ENCODE results near the gene ZNF831. TPM values are rescaled to one million over a fixed set of nuclear protein-coding genes. Genes with fewer than 3 reads are reported as not detected.

ZNF831 gene
- total RNA-seq, 1 experiment from 2014 or later, result not detected

DNA sequence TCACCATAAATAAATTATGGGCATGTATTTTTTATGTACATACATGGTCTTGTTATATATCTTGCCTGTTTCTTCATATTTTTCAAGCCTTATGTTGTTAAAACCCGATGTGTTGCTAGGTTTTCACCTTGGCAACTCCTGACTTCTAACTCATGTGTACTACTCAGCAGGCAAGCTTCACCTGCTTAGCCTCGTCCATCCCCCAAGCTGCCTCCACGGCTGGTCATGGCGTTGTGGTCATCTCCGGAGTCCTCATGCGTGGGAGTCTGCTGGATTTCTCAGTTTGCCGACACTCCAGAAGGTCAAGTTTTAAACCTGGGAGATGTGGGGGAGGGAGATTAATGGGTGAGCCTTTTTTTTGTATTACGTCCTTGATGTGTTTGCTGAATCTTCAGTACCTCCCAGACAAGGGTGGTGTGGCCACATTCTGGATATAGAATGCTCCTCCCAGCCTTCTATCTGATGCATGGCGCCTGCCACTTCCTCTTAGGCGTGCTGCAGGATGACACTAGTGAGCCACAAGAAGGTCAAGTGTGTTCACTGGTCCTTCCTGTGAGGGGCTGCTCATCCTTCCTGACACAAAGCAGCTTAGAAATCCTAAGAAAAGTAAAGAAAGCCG lies 110.2 kb downstream of the ZNF831 start:
- DNase-seq, result no peak
- Histone ChIP-seq H3K27me3 (ENCODE audit: control insufficient read depth, insufficient read depth, low read length) (no peaks in the 10 kb centered on the region; the same call in 1 of the 2 replicates), H3K4me3 (ENCODE audit: insufficient read depth, low read depth, low read length) (no peak overlapping the region), H3K36me3 (replicated peaks; ENCODE audit: control insufficient read depth, insufficient read depth, low read length) (no peaks in the 10 kb centered on the region)

DNA sequence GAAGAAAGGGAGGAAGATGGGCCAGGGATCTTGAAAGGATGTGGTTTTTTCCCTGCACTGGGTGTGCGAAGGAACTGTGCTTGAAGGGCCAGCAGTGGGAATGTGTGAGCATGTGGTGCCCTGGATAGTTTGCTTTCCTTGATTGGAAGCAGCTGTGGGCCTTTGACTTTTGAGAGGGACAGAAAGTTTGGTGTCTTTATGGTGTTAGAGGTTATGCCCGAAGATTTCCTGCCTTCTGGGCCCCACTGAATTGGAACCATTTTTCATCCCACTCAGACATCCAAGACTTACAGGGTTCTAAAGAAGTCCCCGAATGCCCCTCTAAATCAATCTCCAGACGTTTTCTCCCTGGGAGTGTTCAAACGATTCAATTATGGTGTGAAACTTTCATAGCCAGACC lies 113.3 kb downstream of the ZNF831 start:
- Histone ChIP-seq H3K27me3 (ENCODE audit: control insufficient read depth, insufficient read depth, low read length) (no peaks in the 10 kb centered on the region; the same call in 1 of the 2 replicates), H3K4me3 (ENCODE audit: insufficient read depth, low read depth, low read length) (no peak overlapping the region), H3K36me3 (replicated peaks; ENCODE audit: control insufficient read depth, insufficient read depth, low read length) (no peaks in the 10 kb centered on the region)
- DNase-seq, result no peak

GRCh38 chr20:59284470-59284869 lies 120.8 kb downstream of the ZNF831 start:
- DNase-seq, result no peak
- Histone ChIP-seq H3K4me3 (ENCODE audit: insufficient read depth, low read depth, low read length) (no peak overlapping the region), H3K27me3 (ENCODE audit: control insufficient read depth, insufficient read depth, low read length) (no peaks in the 10 kb centered on the region), H3K36me3 (replicated peaks; ENCODE audit: control insufficient read depth, insufficient read depth, low read length) (no peaks in the 10 kb centered on the region)

DNA sequence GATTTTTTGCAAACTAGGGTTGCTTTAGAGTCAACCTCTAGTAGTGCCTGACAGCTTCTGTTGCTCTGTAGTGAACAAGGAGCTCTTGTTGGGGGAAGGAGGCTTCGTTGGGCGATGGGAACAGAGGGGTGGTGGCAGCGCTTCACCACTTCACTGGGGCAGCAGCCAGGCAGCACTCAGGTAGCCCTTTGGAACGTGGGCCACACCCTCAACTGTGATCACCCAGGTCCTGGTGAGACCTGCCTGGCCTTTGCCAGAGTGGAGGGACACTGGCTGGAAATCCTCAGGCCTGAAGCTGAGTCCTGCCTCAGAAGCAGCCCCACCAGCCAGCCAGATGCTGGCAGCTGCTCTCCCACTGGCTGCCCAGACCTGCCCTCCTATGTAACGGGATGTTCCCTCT lies 126.4 kb downstream of the ZNF831 start:
- Histone ChIP-seq H3K27me3 (ENCODE audit: control insufficient read depth, insufficient read depth, low read length) (no peaks in the 10 kb centered on the region), H3K4me3 (ENCODE audit: insufficient read depth, low read depth, low read length) (no peak overlapping the region), H3K36me3 (replicated peaks; ENCODE audit: control insufficient read depth, insufficient read depth, low read length) (no peaks in the 10 kb centered on the region)
- no peak for DNase-seq

DNA sequence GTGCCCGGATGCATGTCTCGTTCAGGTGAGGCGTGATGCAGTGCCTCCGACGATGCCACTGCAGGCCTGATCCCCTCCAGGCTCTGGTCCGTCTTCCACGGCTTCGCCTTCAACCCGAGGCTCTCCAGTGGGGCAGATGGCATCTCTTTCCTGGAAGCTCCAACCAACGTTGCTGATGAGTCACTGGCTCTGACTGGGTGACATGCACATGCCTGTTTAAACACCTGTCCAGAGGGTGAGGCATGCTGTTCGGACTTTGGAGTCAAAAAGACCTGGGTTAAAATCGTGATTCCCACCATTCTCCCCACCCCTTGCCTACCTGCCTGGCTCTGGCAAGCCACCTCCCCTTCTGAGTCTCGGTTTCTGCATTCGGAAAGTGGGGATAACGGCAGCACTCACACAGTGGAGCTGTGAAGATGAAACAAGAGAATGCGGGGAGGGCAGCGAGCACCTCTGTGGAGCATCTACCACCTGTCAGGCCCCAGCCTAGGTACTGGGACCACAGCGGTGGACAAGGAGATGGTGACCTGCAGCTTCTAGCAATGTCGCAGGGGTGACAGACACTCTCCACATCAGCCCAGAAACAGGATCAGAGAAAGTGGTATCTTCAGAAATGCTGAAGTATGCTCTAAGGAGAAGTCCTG lies 128.2 kb downstream of the ZNF831 start:
- no peak for DNase-seq
- no peaks in the 10 kb centered on the region for H3K27me3 ChIP-seq (ENCODE audit: control insufficient read depth, insufficient read depth, low read length)
- no peak overlapping the region for H3K4me3 ChIP-seq (ENCODE audit: insufficient read depth, low read depth, low read length)
- no peaks in the 10 kb centered on the region for H3K36me3 ChIP-seq (replicated peaks; ENCODE audit: control insufficient read depth, insufficient read depth, low read length)

- no peak overlapping the region for H3K4me3 ChIP-seq (ENCODE audit: insufficient read depth, low read depth, low read length)
- H3K36me3 ChIP-seq (replicated peaks; ENCODE audit: control insufficient read depth, insufficient read depth, low read length), result no peaks in the 10 kb centered on the region
- no peak for DNase-seq
- H3K27me3 ChIP-seq (ENCODE audit: control insufficient read depth, insufficient read depth, low read length), result peaks cover 16% of the 10 kb centered on the region
Measured at GRCh38 chr20:59295531-59295930, 131.9 kb downstream of the ZNF831 start.

- no peak for DNase-seq
- Histone ChIP-seq H3K27me3 (ENCODE audit: control insufficient read depth, insufficient read depth, low read length) (peaks cover 33% of the 10 kb centered on the region), H3K4me3 (ENCODE audit: insufficient read depth, low read depth, low read length) (no peak overlapping the region), H3K36me3 (replicated peaks; ENCODE audit: control insufficient read depth, insufficient read depth, low read length) (no peaks in the 10 kb centered on the region)
Measured at GRCh38 chr20:59297686-59298085, 134.1 kb downstream of the ZNF831 start.

DNA sequence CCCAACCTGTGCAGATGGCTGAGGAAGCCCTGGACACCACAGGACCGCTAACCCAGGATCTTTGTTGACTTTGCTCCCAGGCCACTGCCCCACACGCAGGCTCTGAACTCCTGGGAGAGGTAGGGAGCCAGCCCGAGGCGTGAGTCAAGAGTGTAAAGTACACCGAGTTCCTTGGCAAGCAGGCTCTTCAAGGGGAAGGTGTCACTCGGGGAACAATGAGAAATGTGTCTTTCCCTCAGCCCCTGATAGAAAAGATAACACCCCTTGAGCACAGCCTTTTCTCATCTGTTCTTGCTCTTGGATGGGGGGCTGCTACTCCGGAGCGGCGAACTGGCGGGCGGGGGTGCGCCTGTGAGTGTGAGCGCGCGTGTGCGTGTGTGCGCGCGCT lies 136.3 kb downstream of the ZNF831 start:
- peak overlapping the region; percentile 41; the same call in 1 of the 2 replicates for H3K4me3 ChIP-seq (ENCODE audit: insufficient read depth, low read depth, low read length)
- peaks cover 40% of the 10 kb centered on the region for H3K27me3 ChIP-seq (ENCODE audit: control insufficient read depth, insufficient read depth, low read length)
- no peaks in the 10 kb centered on the region for H3K36me3 ChIP-seq (replicated peaks; ENCODE audit: control insufficient read depth, insufficient read depth, low read length)
- no peak for DNase-seq

GRCh38 chr20:59300333-59301081 lies 136.9 kb downstream of the ZNF831 start, which contains the start of gene EDN3:
Gene EDN3, plus strand, starts transcription at chr20:59300611. Its CDS starts 202 bp downstream, at chr20:59300813.
- DNase-seq, result peak; percentile 83
- Histone ChIP-seq H3K27me3 (ENCODE audit: control insufficient read depth, insufficient read depth, low read length) (peaks cover 40% of the 10 kb centered on the region), H3K4me3 (ENCODE audit: insufficient read depth, low read depth, low read length) (peak within 1 kb of the TSS; percentile 41), H3K36me3 (replicated peaks; ENCODE audit: control insufficient read depth, insufficient read depth, low read length) (no peaks in the 10 kb centered on the region)

DNA sequence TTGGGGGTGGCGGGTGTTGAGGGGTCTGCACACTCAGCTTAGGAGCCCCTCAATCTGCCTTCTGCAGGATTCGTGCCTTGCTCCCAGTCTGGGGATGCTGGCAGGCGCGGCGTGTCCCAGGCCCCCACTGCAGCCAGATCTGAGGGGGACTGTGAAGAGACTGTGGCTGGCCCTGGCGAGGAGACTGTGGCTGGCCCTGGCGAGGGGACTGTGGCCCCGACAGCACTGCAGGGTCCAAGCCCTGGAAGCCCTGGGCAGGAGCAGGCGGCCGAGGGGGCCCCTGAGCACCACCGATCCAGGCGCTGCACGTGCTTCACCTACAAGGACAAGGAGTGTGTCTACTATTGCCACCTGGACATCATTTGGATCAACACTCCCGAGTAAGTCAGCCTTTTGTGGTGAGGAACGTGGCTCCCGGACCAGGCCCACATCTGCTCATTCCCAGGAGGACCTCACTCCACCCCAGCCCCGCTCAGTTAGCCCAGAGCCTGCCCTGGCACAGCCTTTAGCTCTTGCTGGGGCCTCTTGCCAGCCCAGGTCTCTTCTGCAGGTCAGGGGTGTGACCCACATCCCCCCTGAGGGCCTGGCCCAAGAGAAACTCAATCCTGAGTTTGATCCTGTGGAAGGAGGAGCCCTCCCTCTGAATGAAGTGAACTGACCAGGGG lies 137.9 kb downstream of the ZNF831 start:
- DNase-seq, result no peak
- Histone ChIP-seq H3K36me3 (replicated peaks; ENCODE audit: control insufficient read depth, insufficient read depth, low read length) (no peaks in the 10 kb centered on the region), H3K27me3 (ENCODE audit: control insufficient read depth, insufficient read depth, low read length) (peaks cover 40% of the 10 kb centered on the region), H3K4me3 (ENCODE audit: insufficient read depth, low read depth, low read length) (no peak overlapping the region; the same call in 1 of the 2 replicates)

- DNase-seq, result no peak
- Histone ChIP-seq H3K36me3 (replicated peaks; ENCODE audit: control insufficient read depth, insufficient read depth, low read length) (no peaks in the 10 kb centered on the region), H3K27me3 (ENCODE audit: control insufficient read depth, insufficient read depth, low read length) (peaks cover 19% of the 10 kb centered on the region), H3K4me3 (ENCODE audit: insufficient read depth, low read depth, low read length) (no peak overlapping the region)
Measured at GRCh38 chr20:59305908-59306655, 142.5 kb downstream of the ZNF831 start.

GRCh38 chr20:59307270-59307669 lies 143.6 kb downstream of the ZNF831 start:
- Histone ChIP-seq H3K36me3 (replicated peaks; ENCODE audit: control insufficient read depth, insufficient read depth, low read length) (no peaks in the 10 kb centered on the region), H3K4me3 (ENCODE audit: insufficient read depth, low read depth, low read length) (no peak overlapping the region), H3K27me3 (ENCODE audit: control insufficient read depth, insufficient read depth, low read length) (peaks cover 8% of the 10 kb centered on the region)
- DNase-seq, result no peak

All from H7 (cell line).